Measurements from ENCODE around the gene ZNF12. TPM values are rescaled to one million over a fixed set of nuclear protein-coding genes. Genes with fewer than 3 reads are reported as not detected.

ZNF12 gene
- total and polyA plus RNA-seq, 10 of the 15 experiments (the other 5 are each of a cell fraction or from before 2014, with no cell fraction given): 6.7 to 38.1 (median 14.4) TPM

DNA sequence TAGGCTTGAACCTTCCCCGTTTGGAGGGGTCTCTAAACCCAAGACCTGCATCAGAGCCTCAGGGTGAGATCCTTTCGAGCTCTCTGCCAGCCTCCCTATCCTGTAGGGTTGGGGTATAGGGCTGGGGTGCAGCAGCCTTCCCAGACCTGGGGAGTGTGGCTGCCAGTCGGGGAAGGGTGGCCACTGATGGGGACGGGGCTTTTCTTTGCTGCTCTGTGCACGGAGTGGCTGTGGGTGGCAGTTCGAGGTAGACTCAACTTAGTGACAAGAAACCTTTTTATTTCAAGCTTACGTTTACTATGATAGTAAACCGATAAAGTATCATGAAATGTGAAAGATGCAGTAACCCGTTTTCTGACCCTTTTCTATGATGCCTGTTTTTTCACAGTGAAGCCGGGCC is 56.7 kb downstream of the ZNF12 start:
- intact Hi-C loops (cut with micrococcal nuclease; ENCODE audit: unreplicated experiment): no loop called here
- no peaks in the 10 kb centered on the region for H3K79me2 ChIP-seq (ENCODE audit: control insufficient read depth, insufficient read depth, low read length)
- in situ Hi-C loops (cut with MboI): no loop called here
- TF ChIP-seq CREB1 (IDR thresholded peaks at IDR 0.05; ENCODE audit: low read depth) (no peak), MXI1 (IDR thresholded peaks at IDR 0.05; ENCODE audit: low read depth, low read length) (no peak), RAD51 (IDR thresholded peaks at IDR 0.05) (no peak), ZNF217 (IDR thresholded peaks at IDR 0.05) (no peak), GATAD2B (conservative IDR thresholded peaks at IDR 0.05; ENCODE audit: low read depth) (no peak), CHD1 (IDR thresholded peaks at IDR 0.05; ENCODE audit: low read depth, low read length) (no peak), TCF7 (IDR thresholded peaks at IDR 0.05; ENCODE audit: borderline replicate concordance) (no peak), EZH2 (IDR thresholded peaks at IDR 0.05; ENCODE audit: borderline replicate concordance, control insufficient read depth, low read depth, low read length) (no peak), RUNX3 (IDR thresholded peaks at IDR 0.05; ENCODE audit: low read length) (no peak), SUZ12 (IDR thresholded peaks at IDR 0.05; ENCODE audit: unreplicated experiment) (no peak), ATF7 (IDR thresholded peaks at IDR 0.05; ENCODE audit: low read depth) (no peak)
- TF ChIP-seq, protein P1, sequence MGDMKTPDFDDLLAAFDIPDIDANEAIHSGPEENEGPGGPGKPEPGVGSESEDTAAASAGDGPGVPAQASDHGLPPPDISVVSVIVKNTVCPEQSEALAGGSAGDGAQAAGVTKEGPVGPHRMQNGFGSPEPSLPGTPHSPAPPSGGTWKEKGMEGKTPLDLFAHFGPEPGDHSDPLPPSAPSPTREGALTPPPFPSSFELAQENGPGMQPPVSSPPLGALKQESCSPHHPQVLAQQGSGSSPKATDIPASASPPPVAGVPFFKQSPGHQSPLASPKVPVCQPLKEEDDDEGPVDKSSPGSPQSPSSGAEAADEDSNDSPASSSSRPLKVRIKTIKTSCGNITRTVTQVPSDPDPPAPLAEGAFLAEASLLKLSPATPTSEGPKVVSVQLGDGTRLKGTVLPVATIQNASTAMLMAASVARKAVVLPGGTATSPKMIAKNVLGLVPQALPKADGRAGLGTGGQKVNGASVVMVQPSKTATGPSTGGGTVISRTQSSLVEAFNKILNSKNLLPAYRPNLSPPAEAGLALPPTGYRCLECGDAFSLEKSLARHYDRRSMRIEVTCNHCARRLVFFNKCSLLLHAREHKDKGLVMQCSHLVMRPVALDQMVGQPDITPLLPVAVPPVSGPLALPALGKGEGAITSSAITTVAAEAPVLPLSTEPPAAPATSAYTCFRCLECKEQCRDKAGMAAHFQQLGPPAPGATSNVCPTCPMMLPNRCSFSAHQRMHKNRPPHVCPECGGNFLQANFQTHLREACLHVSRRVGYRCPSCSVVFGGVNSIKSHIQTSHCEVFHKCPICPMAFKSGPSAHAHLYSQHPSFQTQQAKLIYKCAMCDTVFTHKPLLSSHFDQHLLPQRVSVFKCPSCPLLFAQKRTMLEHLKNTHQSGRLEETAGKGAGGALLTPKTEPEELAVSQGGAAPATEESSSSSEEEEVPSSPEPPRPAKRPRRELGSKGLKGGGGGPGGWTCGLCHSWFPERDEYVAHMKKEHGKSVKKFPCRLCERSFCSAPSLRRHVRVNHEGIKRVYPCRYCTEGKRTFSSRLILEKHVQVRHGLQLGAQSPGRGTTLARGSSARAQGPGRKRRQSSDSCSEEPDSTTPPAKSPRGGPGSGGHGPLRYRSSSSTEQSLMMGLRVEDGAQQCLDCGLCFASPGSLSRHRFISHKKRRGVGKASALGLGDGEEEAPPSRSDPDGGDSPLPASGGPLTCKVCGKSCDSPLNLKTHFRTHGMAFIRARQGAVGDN (IDR thresholded peaks at IDR 0.05): no peak
- RAD21 ChIA-PET (ENCODE audit: unreplicated experiment): no interaction called here
- no peak overlapping the region for H3K4me2 ChIP-seq (ENCODE audit: control insufficient read depth, insufficient read depth)
- FAIRE-seq (no peak), ATAC-seq (no peak), DNase-seq (ENCODE audit: low read depth, low spot score) (no peak)
- no peaks in the 10 kb centered on the region for H4K20me1 ChIP-seq (ENCODE audit: control insufficient read depth, insufficient read depth)
- H3K27me3 ChIP-seq (replicated peaks in 1 of 2; ENCODE audit: control insufficient read depth in 2 of 2, insufficient read depth in 2 of 2, low read length in 1 of 2): no peaks in the 10 kb centered on the region
- WGBS (ENCODE audit: insufficient coverage, insufficient replicate concordance, low lambda C conversion rate, missing lambda C conversion rate): 97% methylated on average over 10 of the region's 10 CpGs
- BruUV-seq (replicated peaks): no TSS peak
- H2AFZ ChIP-seq (ENCODE audit: control insufficient read depth, low read depth, low read length): no peak overlapping the region
- no peak overlapping the region for H3K9ac ChIP-seq (ENCODE audit: control insufficient read depth, insufficient read depth, low read length)
- CTCF ChIA-PET: no interaction called here
- H3K4me3 ChIP-seq: no peak overlapping the region
- H3K9me3 ChIP-seq (replicated peaks; ENCODE audit: control insufficient read depth, insufficient read depth, low read length): peaks cover 13% of the 10 kb centered on the region; the same call in 2 of the 3 replicates
- H3K36me3 ChIP-seq (ENCODE audit: control insufficient read depth in 2 of 2, insufficient read depth in 2 of 2, low read length in 1 of 2): peaks cover 12 to 39% of the 10 kb centered on the region in 2 experiments
- SMC1A ChIA-PET (ENCODE audit: uncharacterized antibody, unreplicated experiment): no interaction called here
- no peaks in the 10 kb centered on the region for H3K4me1 ChIP-seq (ENCODE audit: control insufficient read depth, insufficient read depth, low read length)
- POLR2A ChIA-PET: no interaction called here
- H3K27ac ChIP-seq (ENCODE audit: control insufficient read depth, insufficient read depth): no peak overlapping the region

Data from GM12878 (cell line).